ENCODE data around the gene NCR3LG1. TPM values are rescaled to one million over a fixed set of nuclear protein-coding genes. Genes with fewer than 3 reads are reported as not detected.

The NCR3LG1 gene
- total and polyA plus RNA-seq, 2 donors (not counting 3 experiments of a cell fraction or from before 2014, with no cell fraction given), result 2.2 to 8.1 TPM

DNA sequence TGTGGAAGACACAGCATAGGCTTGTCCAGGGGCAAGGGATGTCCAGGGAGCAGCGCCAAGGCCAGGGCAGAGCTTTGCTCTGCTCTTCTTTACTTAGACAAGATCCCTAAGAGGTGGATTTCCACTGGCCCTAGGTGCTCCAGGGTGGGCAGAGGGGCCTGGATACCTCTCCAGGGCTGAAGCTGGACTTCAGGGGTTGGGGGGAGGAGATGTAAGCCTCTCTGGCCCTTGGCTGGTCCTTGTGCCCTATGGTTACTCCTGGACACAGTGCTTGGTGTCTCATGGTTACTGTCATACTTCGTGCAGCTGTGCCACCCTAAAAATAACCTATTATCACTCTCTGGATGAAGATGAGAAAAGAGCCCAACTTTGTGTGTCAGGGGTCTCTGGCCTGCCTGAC, 49.7 kb downstream of the NCR3LG1 start:
- ChIA-PET POLR2A (no interaction called here), CTCF (interaction anchor here (0.8 to 1.2 kb wide), 2 partner anchors 14 to 17 kb away, joined by 4 read pairs; no protein-coding TSS in a partner anchor)
- Histone ChIP-seq H3K4me3 (replicated peaks in 1 of 3; ENCODE audit: insufficient read depth in 1 of 3, low read depth in 1 of 3, low read length in 3 of 3) (no peak overlapping the region), H3K4me1 (ENCODE audit: control insufficient read depth, extremely low read depth, insufficient read depth, low read length) (peaks cover 5% of the 10 kb centered on the region), H3K27ac (ENCODE audit: insufficient read depth, low read depth, low read length) (no peak overlapping the region), H3K4me2 (ENCODE audit: insufficient read depth, low read length) (no peak overlapping the region), H3K36me3 (ENCODE audit: control insufficient read depth in 2 of 2, extremely low read depth in 1 of 2, insufficient read depth in 2 of 2, low read length in 2 of 2) (no peaks in the 10 kb centered on the region), H3K79me2 (ENCODE audit: control insufficient read depth, insufficient read depth, low read length) (no peaks in the 10 kb centered on the region), H4K20me1 (replicated peaks; ENCODE audit: control insufficient read depth, extremely low read depth, insufficient read depth, low read length) (no peaks in the 10 kb centered on the region), H2AFZ (ENCODE audit: low read depth, low read length) (no peak overlapping the region), H3K9ac (replicated peaks; ENCODE audit: extremely low read depth, insufficient read depth, low read length) (no peak overlapping the region), H3K27me3 (ENCODE audit: control insufficient read depth in 2 of 2, insufficient read depth in 2 of 2, low read length in 2 of 2) (no peaks in the 10 kb centered on the region), H3K9me3 (replicated peaks; ENCODE audit: control insufficient read depth, insufficient read depth, low read length) (no peaks in the 10 kb centered on the region), H3K9me1 (replicated peaks; ENCODE audit: control insufficient read depth, extremely low read depth, insufficient read depth, low read length) (no peaks in the 10 kb centered on the region)
- FAIRE-seq (no peak), DNase-seq (ENCODE audit: low read depth, low spot score) (no peak)
- intact Hi-C loops (cut with micrococcal nuclease) (no loop called here), dilution Hi-C loops (cut with MboI; ENCODE audit: extremely low pct_ligation_motif_present, low sequenced_read_pairs) (no loop called here)
- no TSS peak for BruUV-seq (replicated peaks)
- TF ChIP-seq, protein P1, sequence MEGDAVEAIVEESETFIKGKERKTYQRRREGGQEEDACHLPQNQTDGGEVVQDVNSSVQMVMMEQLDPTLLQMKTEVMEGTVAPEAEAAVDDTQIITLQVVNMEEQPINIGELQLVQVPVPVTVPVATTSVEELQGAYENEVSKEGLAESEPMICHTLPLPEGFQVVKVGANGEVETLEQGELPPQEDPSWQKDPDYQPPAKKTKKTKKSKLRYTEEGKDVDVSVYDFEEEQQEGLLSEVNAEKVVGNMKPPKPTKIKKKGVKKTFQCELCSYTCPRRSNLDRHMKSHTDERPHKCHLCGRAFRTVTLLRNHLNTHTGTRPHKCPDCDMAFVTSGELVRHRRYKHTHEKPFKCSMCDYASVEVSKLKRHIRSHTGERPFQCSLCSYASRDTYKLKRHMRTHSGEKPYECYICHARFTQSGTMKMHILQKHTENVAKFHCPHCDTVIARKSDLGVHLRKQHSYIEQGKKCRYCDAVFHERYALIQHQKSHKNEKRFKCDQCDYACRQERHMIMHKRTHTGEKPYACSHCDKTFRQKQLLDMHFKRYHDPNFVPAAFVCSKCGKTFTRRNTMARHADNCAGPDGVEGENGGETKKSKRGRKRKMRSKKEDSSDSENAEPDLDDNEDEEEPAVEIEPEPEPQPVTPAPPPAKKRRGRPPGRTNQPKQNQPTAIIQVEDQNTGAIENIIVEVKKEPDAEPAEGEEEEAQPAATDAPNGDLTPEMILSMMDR (IDR thresholded peaks at IDR 0.05; ENCODE audit: extremely low read depth in 1 of 2, insufficient read depth in 1 of 2, low read depth in 1 of 2, low read length in 2 of 2), result no peak
- TF ChIP-seq MYC (IDR thresholded peaks at IDR 0.05; ENCODE audit: low read depth, low read length), result no peak

DNA sequence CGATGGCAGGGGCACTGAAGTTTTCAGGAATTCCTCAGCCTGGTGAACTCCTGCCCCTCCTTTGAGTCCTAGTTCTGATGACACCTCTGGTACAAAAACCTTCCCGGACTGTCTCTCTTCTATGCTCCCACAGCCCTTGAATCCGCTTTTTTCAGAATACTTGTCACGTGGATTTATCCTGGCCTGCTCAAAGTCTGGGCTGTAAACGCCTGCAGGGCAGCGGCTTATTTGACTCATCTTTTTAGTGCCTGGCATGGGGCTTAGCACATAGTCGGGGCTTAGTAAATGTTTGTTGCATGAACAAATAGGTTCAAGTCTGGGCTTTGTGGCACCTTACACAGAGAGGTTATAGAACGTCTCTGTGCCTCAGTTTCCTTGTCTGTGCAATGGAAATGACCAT, 50.2 kb downstream of the NCR3LG1 start:
- Histone ChIP-seq H3K4me2 (ENCODE audit: insufficient read depth, low read length) (no peak overlapping the region), H3K9me1 (replicated peaks; ENCODE audit: control insufficient read depth, extremely low read depth, insufficient read depth, low read length) (no peaks in the 10 kb centered on the region), H3K27me3 (ENCODE audit: control insufficient read depth in 2 of 2, insufficient read depth in 2 of 2, low read length in 2 of 2) (no peaks in the 10 kb centered on the region), H3K4me1 (ENCODE audit: control insufficient read depth, extremely low read depth, insufficient read depth, low read length) (peaks cover 5% of the 10 kb centered on the region), H3K27ac (ENCODE audit: insufficient read depth, low read depth, low read length) (no peak overlapping the region), H4K20me1 (replicated peaks; ENCODE audit: control insufficient read depth, extremely low read depth, insufficient read depth, low read length) (no peaks in the 10 kb centered on the region), H3K79me2 (ENCODE audit: control insufficient read depth, insufficient read depth, low read length) (no peaks in the 10 kb centered on the region), H3K4me3 (replicated peaks in 1 of 3; ENCODE audit: insufficient read depth in 1 of 3, low read depth in 1 of 3, low read length in 3 of 3) (no peak overlapping the region), H3K9ac (replicated peaks; ENCODE audit: extremely low read depth, insufficient read depth, low read length) (no peak overlapping the region), H2AFZ (ENCODE audit: low read depth, low read length) (no peak overlapping the region), H3K36me3 (ENCODE audit: control insufficient read depth in 2 of 2, extremely low read depth in 1 of 2, insufficient read depth in 2 of 2, low read length in 2 of 2) (no peaks in the 10 kb centered on the region), H3K9me3 (replicated peaks; ENCODE audit: control insufficient read depth, insufficient read depth, low read length) (no peaks in the 10 kb centered on the region)
- dilution Hi-C loops (cut with MboI; ENCODE audit: extremely low pct_ligation_motif_present, low sequenced_read_pairs), result no loop called here
- BruUV-seq (replicated peaks), result no TSS peak
- DNase-seq (ENCODE audit: low read depth, low spot score) (no peak), FAIRE-seq (no peak)
- intact Hi-C loops (cut with micrococcal nuclease), result no loop called here
- TF ChIP-seq, protein P1 (IDR thresholded peaks at IDR 0.05; ENCODE audit: extremely low read depth in 1 of 2, insufficient read depth in 1 of 2, low read depth in 1 of 2, low read length in 2 of 2), result no peak
- TF ChIP-seq FOS (IDR thresholded peaks at IDR 0.05; ENCODE audit: borderline replicate concordance, insufficient read depth, low read length) (no peak), POLR2AphosphoS5 (IDR thresholded peaks at IDR 0.05; ENCODE audit: insufficient read depth, low read depth, low read length) (no peak), GATA2 (IDR thresholded peaks at IDR 0.05; ENCODE audit: insufficient read depth, insufficient read length, low read depth, low read length) (no peak), EZH2 (IDR thresholded peaks at IDR 0.05; ENCODE audit: borderline replicate concordance, low read depth, low read length, severe bottlenecking) (no peak), MYC (IDR thresholded peaks at IDR 0.05; ENCODE audit: low read depth, low read length) (no peak), POLR2A (IDR thresholded peaks at IDR 0.05; ENCODE audit: low read depth, low read length) (no peak), JUN (IDR thresholded peaks at IDR 0.05; ENCODE audit: borderline replicate concordance, insufficient read depth, insufficient read length, low read depth) (no peak)
- TF ChIP-seq, protein P2, sequence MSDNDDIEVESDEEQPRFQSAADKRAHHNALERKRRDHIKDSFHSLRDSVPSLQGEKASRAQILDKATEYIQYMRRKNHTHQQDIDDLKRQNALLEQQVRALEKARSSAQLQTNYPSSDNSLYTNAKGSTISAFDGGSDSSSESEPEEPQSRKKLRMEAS (IDR thresholded peaks at IDR 0.05; ENCODE audit: insufficient read depth, insufficient read length), result no peak
- ChIA-PET POLR2A (no interaction called here), CTCF (no interaction called here)

Measured in endothelial cell of umbilical vein (primary cell).